ENCODE data around the gene CNKSR3. TPM values are rescaled to one million over a fixed set of nuclear protein-coding genes. Genes with fewer than 3 reads are reported as not detected.

The CNKSR3 gene
- total RNA-seq, 1 experiment from 2014 or later = 3.9 TPM

- CTCF ChIA-PET = interaction anchor here (0.6 to 0.7 kb wide), 2 partner anchors 32 to 283 kb away, joined by 3 to 4 read pairs; no protein-coding TSS in a partner anchor
- H3K27me3 Mint-ChIP-seq (ENCODE audit: insufficient read depth, unreplicated experiment) = no peaks in the 10 kb centered on the region
- intact Hi-C loops (cut with micrococcal nuclease) = no loop called here
Measured at GRCh38 chr6:154447954-154448353, 62.5 kb downstream of the CNKSR3 start.

GRCh38 chr6:154446984-154447383, 63.5 kb downstream of the CNKSR3 start:
- TF ChIP-seq, protein P1, sequence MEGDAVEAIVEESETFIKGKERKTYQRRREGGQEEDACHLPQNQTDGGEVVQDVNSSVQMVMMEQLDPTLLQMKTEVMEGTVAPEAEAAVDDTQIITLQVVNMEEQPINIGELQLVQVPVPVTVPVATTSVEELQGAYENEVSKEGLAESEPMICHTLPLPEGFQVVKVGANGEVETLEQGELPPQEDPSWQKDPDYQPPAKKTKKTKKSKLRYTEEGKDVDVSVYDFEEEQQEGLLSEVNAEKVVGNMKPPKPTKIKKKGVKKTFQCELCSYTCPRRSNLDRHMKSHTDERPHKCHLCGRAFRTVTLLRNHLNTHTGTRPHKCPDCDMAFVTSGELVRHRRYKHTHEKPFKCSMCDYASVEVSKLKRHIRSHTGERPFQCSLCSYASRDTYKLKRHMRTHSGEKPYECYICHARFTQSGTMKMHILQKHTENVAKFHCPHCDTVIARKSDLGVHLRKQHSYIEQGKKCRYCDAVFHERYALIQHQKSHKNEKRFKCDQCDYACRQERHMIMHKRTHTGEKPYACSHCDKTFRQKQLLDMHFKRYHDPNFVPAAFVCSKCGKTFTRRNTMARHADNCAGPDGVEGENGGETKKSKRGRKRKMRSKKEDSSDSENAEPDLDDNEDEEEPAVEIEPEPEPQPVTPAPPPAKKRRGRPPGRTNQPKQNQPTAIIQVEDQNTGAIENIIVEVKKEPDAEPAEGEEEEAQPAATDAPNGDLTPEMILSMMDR (IDR thresholded peaks at IDR 0.05; ENCODE audit: unreplicated experiment) = no peak
- ChIA-PET CTCF (interaction anchor here (0.6 kb wide), 1 partner anchor 53 kb away, joined by 3 read pairs; no protein-coding TSS in a partner anchor), POLR2A (no interaction called here)
- H3K9me3 Mint-ChIP-seq (ENCODE audit: unreplicated experiment) = no peaks in the 10 kb centered on the region
- no peaks in the 10 kb centered on the region for H3K36me3 Mint-ChIP-seq (ENCODE audit: insufficient read depth, unreplicated experiment)
- no peak for DNase-seq (ENCODE audit: unreplicated experiment)
- H3K4me1 Mint-ChIP-seq (ENCODE audit: insufficient read depth, unreplicated experiment) = peaks cover 4% of the 10 kb centered on the region
- BruUV-seq (replicated peaks) = no TSS peak
- no peak overlapping the region for H3K27ac Mint-ChIP-seq (ENCODE audit: low read depth, unreplicated experiment)
- H3K4me3 Mint-ChIP-seq (ENCODE audit: unreplicated experiment) = no peak overlapping the region
- no peaks in the 10 kb centered on the region for H3K27me3 Mint-ChIP-seq (ENCODE audit: insufficient read depth, unreplicated experiment)
- intact Hi-C loops (cut with micrococcal nuclease) = no loop called here

More at GRCh38 chr6:154447954-154448353, 62.5 kb downstream of the CNKSR3 start:
- TF ChIP-seq, protein P1 (IDR thresholded peaks at IDR 0.05; ENCODE audit: unreplicated experiment) = no peak
- Mint-ChIP-seq H3K9me3 (ENCODE audit: unreplicated experiment) (no peaks in the 10 kb centered on the region), H3K36me3 (ENCODE audit: insufficient read depth, unreplicated experiment) (no peaks in the 10 kb centered on the region), H3K4me3 (ENCODE audit: unreplicated experiment) (no peak overlapping the region), H3K27ac (ENCODE audit: low read depth, unreplicated experiment) (no peak overlapping the region), H3K4me1 (ENCODE audit: insufficient read depth, unreplicated experiment) (peaks cover 4% of the 10 kb centered on the region)
- DNase-seq (ENCODE audit: unreplicated experiment) = no peak
- no TSS peak for BruUV-seq (replicated peaks)
- POLR2A ChIA-PET = no interaction called here

DNA sequence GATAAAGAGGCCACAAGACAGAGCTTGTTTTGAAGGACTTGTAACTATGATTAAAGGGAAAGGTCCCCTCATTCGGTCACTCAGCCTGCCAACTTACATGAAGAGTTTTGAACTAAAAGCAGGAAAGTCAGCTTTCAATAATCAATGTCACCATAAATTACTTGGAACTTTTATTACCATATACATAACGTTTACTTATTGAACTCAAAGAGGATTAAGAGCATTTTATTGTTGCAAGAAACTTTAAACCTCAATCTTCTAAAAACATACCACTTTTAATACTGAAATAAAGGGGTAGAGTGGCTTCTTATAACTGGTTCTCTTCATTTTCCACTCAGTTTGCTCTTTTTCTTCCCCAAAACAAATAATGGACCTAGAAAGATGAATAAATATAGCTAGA, 65.1 kb downstream of the CNKSR3 start:
- Mint-ChIP-seq H3K27me3 (ENCODE audit: insufficient read depth, unreplicated experiment) (no peaks in the 10 kb centered on the region), H3K9me3 (ENCODE audit: unreplicated experiment) (no peaks in the 10 kb centered on the region), H3K4me3 (ENCODE audit: unreplicated experiment) (no peak overlapping the region), H3K27ac (ENCODE audit: low read depth, unreplicated experiment) (no peak overlapping the region), H3K36me3 (ENCODE audit: insufficient read depth, unreplicated experiment) (no peaks in the 10 kb centered on the region), H3K4me1 (ENCODE audit: insufficient read depth, unreplicated experiment) (peaks cover 4% of the 10 kb centered on the region)
- ChIA-PET CTCF (interaction anchor here (0.6 to 0.7 kb wide), 3 partner anchors 12 to 792 kb away, joined by 3 to 4 read pairs (median 3); no protein-coding TSS in a partner anchor), POLR2A (interaction anchor here (1.6 kb wide), 1 partner anchor 13 kb away, joined by 4 read pairs; no protein-coding TSS in a partner anchor)
- intact Hi-C loops (cut with micrococcal nuclease) = no loop called here
- BruUV-seq (replicated peaks) = no TSS peak
- DNase-seq (ENCODE audit: unreplicated experiment) = no peak
- TF ChIP-seq, protein P1 (IDR thresholded peaks at IDR 0.05; ENCODE audit: unreplicated experiment) = no peak

- POLR2A ChIA-PET = interaction anchor here (0.6 kb wide), 1 partner anchor 11 kb away, joined by 3 read pairs; no protein-coding TSS in a partner anchor
- no TSS peak for BruUV-seq (replicated peaks)
- DNase-seq (ENCODE audit: unreplicated experiment) = no peak
- Mint-ChIP-seq H3K4me1 (ENCODE audit: insufficient read depth, unreplicated experiment) (no peaks in the 10 kb centered on the region), H3K27ac (ENCODE audit: low read depth, unreplicated experiment) (no peak overlapping the region), H3K9me3 (ENCODE audit: unreplicated experiment) (no peaks in the 10 kb centered on the region), H3K27me3 (ENCODE audit: insufficient read depth, unreplicated experiment) (no peaks in the 10 kb centered on the region), H3K4me3 (ENCODE audit: unreplicated experiment) (no peak overlapping the region), H3K36me3 (ENCODE audit: insufficient read depth, unreplicated experiment) (peaks cover 13% of the 10 kb centered on the region)
- TF ChIP-seq, protein P1 (IDR thresholded peaks at IDR 0.05; ENCODE audit: unreplicated experiment) = no peak
- CTCF ChIA-PET = interaction anchor here (1.0 to 1.2 kb wide), 2 partner anchors 12 to 19 kb away, joined by 3 read pairs; no protein-coding TSS in a partner anchor
- intact Hi-C loops (cut with micrococcal nuclease) = no loop called here
Measured at GRCh38 chr6:154441995-154442310, 68.5 kb downstream of the CNKSR3 start.

Measured in MCF 10A (cell line).